Fibroblast of lung (primary cell): ENCODE data around the gene KCNQ4. TPM values are rescaled to one million over a fixed set of nuclear protein-coding genes. Genes with fewer than 3 reads are reported as not detected.

Experiments used
- DNase-seq, 2 donors: peaks; one replicate each; pipeline versions ENCODE4 v3.0.0 to v3.0.0-alpha.2; 2010; ENCODE audit warnings: low read depth in 2 of 2
- H2AFZ ChIP-seq: 2 replicates; pipeline ENCODE4 v1.5.1; 2012; ENCODE audit warnings: low read length, control low read depth, inconsistent platforms
- H3K27ac ChIP-seq: 2 replicates; pipeline ENCODE4 v1.5.1; 2011; ENCODE audit warnings: low read length, control low read depth; ENCODE audit not compliant: insufficient read depth
- H3K27me3 ChIP-seq: 2 replicates; pipeline ENCODE4 v1.5.1; 2011; ENCODE audit warnings: mild to moderate bottlenecking, low read length; ENCODE audit not compliant: control insufficient read depth, insufficient read depth
- H3K36me3 ChIP-seq: 2 replicates; pipeline ENCODE4 v1.5.1; 2011; ENCODE audit warnings: low read length; ENCODE audit not compliant: control insufficient read depth, insufficient read depth
- H3K4me1 ChIP-seq: 2 replicates; pipeline ENCODE4 v1.5.1; 2011; ENCODE audit warnings: low read length; ENCODE audit not compliant: control insufficient read depth, insufficient read depth; ENCODE audit errors: extremely low read depth
- H3K4me2 ChIP-seq: 2 replicates; pipeline ENCODE4 v1.5.1; 2011; ENCODE audit warnings: low read length, control low read depth; ENCODE audit not compliant: insufficient read depth; ENCODE audit errors: extremely low read depth
- H3K4me3 ChIP-seq, 4 experiments: fragments of 200-600 bp in 1 of 4; sonication (generic) in 1 of 4; replicated peaks in 1 of 4; 2 replicates each; pipeline ENCODE4 v1.5.1; 2011 to 2016; ENCODE audit warnings: low read length in 4 of 4, low read depth in 3 of 4, mild to moderate bottlenecking in 3 of 4, control low read depth in 2 of 4, inconsistent platforms in 1 of 4, mixed read lengths in 1 of 4; ENCODE audit not compliant: insufficient read depth in 1 of 4; ENCODE audit errors: control extremely low read depth in 1 of 4
- H3K79me2 ChIP-seq: 2 replicates; pipeline ENCODE4 v1.5.1; 2012; ENCODE audit warnings: mild to moderate bottlenecking, low read length, inconsistent platforms; ENCODE audit not compliant: control insufficient read depth, insufficient read depth
- H3K9ac ChIP-seq: 2 replicates; pipeline ENCODE4 v1.5.1; 2011; ENCODE audit warnings: mild to moderate bottlenecking, low read length, control low read depth; ENCODE audit not compliant: insufficient read depth
- H3K9me3 ChIP-seq: 2 replicates; pipeline ENCODE4 v1.5.1; 2012; ENCODE audit warnings: low read depth, low read length; ENCODE audit not compliant: control insufficient read depth, insufficient read depth
- H4K20me1 ChIP-seq: 2 replicates; pipeline ENCODE4 v1.5.1; 2011; ENCODE audit warnings: low read length; ENCODE audit not compliant: control insufficient read depth, insufficient read depth; ENCODE audit errors: extremely low read depth
- EZH2 ChIP-seq: IDR thresholded peaks from 2 replicates; pipeline ENCODE4 v1.5.1; 2012; ENCODE audit warnings: low read length, control low read depth, mild to moderate bottlenecking; ENCODE audit errors: missing control alignments
- polyA plus RNA-seq, 2 donors: library from polyadenylated mRNA; depleted of rRNA in 1 of 2; stranded (reverse) in 1 of 2; unstranded in 1 of 2; fragments of >200 nt; gene quantifications; 2 replicates each; pipeline ENCODE4 v1.2.1, GENCODE V29; 2011 to 2012; ENCODE audit warnings: missing spikeins in 1 of 2
- total RNA-seq: library from RNA; depleted of rRNA; stranded (reverse); fragments of >200 nt; gene quantifications from 2 replicates; pipeline ENCODE4 v1.2.1, GENCODE V29; 2014
- TF ChIP-seq, protein P1 (sequence below), 2 donors: IDR thresholded peaks in 1 of 2; conservative IDR thresholded peaks in 1 of 2; 1 replicate in 1 of 2; 2 replicates in 1 of 2; pipeline ENCODE4 v1.5.1; 2011 to 2012; ENCODE audit warnings: low read length in 2 of 2, control low read depth in 1 of 2, inconsistent platforms in 1 of 2, low read depth in 1 of 2, mild to moderate bottlenecking in 1 of 2

Gene KCNQ4
- total and polyA plus RNA-seq, 2 donors (not counting 1 experiment from before 2014, with no cell fraction given): under 0.01 to 0.03 TPM

- no peaks in the 10 kb centered on the region for H3K9me3 ChIP-seq
- no peaks in the 10 kb centered on the region for H3K79me2 ChIP-seq
- no peak overlapping the region for H3K4me2 ChIP-seq
- H3K36me3 ChIP-seq: peaks cover 4% of the 10 kb centered on the region
- no peak overlapping the region for H3K4me3 ChIP-seq
- no peaks in the 10 kb centered on the region for H3K27me3 ChIP-seq
- H3K4me1 ChIP-seq: no peaks in the 10 kb centered on the region
- H3K27ac ChIP-seq: no peak overlapping the region
- H4K20me1 ChIP-seq: no peaks in the 10 kb centered on the region
- no peak for DNase-seq
- TF ChIP-seq, protein P1, sequence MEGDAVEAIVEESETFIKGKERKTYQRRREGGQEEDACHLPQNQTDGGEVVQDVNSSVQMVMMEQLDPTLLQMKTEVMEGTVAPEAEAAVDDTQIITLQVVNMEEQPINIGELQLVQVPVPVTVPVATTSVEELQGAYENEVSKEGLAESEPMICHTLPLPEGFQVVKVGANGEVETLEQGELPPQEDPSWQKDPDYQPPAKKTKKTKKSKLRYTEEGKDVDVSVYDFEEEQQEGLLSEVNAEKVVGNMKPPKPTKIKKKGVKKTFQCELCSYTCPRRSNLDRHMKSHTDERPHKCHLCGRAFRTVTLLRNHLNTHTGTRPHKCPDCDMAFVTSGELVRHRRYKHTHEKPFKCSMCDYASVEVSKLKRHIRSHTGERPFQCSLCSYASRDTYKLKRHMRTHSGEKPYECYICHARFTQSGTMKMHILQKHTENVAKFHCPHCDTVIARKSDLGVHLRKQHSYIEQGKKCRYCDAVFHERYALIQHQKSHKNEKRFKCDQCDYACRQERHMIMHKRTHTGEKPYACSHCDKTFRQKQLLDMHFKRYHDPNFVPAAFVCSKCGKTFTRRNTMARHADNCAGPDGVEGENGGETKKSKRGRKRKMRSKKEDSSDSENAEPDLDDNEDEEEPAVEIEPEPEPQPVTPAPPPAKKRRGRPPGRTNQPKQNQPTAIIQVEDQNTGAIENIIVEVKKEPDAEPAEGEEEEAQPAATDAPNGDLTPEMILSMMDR (conservative IDR thresholded peaks at IDR 0.05 in 1 of 2, IDR thresholded peaks at IDR 0.05 in 1 of 2; ENCODE audit: low read depth in 1 of 2, low read length in 2 of 2): no peak
- TF ChIP-seq EZH2: no peak
- H2AFZ ChIP-seq: no peak overlapping the region
- H3K9ac ChIP-seq: no peak overlapping the region
Measured at GRCh38 chr1:40751802-40752201, 31.8 kb upstream of the KCNQ4 start.

GRCh38 chr1:40753142-40753882 lies 30.3 kb upstream of the KCNQ4 start:
- H3K36me3 ChIP-seq: peaks cover 9% of the 10 kb centered on the region
- H3K9me3 ChIP-seq: no peaks in the 10 kb centered on the region
- no peak for TF ChIP-seq EZH2
- TF ChIP-seq, protein P1 (conservative IDR thresholded peaks at IDR 0.05 in 1 of 2, IDR thresholded peaks at IDR 0.05 in 1 of 2; ENCODE audit: low read depth in 1 of 2, low read length in 2 of 2): no peak
- DNase-seq: no peak
- no peaks in the 10 kb centered on the region for H4K20me1 ChIP-seq
- no peaks in the 10 kb centered on the region for H3K79me2 ChIP-seq
- H3K27ac ChIP-seq: no peak overlapping the region
- no peak overlapping the region for H3K4me2 ChIP-seq
- H3K4me1 ChIP-seq: no peaks in the 10 kb centered on the region
- H2AFZ ChIP-seq: no peak overlapping the region
- no peak overlapping the region for H3K4me3 ChIP-seq
- H3K9ac ChIP-seq: no peak overlapping the region
- no peaks in the 10 kb centered on the region for H3K27me3 ChIP-seq

- peaks cover 9% of the 10 kb centered on the region for H3K36me3 ChIP-seq
- no peak overlapping the region for H3K4me3 ChIP-seq
- H3K4me1 ChIP-seq: no peaks in the 10 kb centered on the region
- no peaks in the 10 kb centered on the region for H3K79me2 ChIP-seq
- H2AFZ ChIP-seq: no peak overlapping the region
- H3K27ac ChIP-seq: no peak overlapping the region
- H3K9me3 ChIP-seq: no peaks in the 10 kb centered on the region
- DNase-seq: no peak
- H4K20me1 ChIP-seq: no peaks in the 10 kb centered on the region
- H3K9ac ChIP-seq: no peak overlapping the region
- H3K4me2 ChIP-seq: no peak overlapping the region
- TF ChIP-seq, protein P1 (conservative IDR thresholded peaks at IDR 0.05 in 1 of 2, IDR thresholded peaks at IDR 0.05 in 1 of 2; ENCODE audit: low read depth in 1 of 2, low read length in 2 of 2): no peak
- TF ChIP-seq EZH2: no peak
- no peaks in the 10 kb centered on the region for H3K27me3 ChIP-seq
Measured at GRCh38 chr1:40754201-40754600, 29.4 kb upstream of the KCNQ4 start.
